Activated CD4-positive, alpha-beta T cell treated with anti-CD3 and anti-CD28 coated beads, Interleukin-2, amount 50 U/mL, for 48 hours (primary cell): ENCODE results near the gene CUTC.
"Not testable (repeated sequence)": the region's sequence is repeated elsewhere in the genome, so short reads cannot be mapped to it uniquely, and the experiment has no call there.

Experiments used
- DNase-seq, 2 experiments: peaks; one replicate each; pipeline ENCODE4 v3.0.0-alpha.2; 2020

Gene CUTC

DNA sequence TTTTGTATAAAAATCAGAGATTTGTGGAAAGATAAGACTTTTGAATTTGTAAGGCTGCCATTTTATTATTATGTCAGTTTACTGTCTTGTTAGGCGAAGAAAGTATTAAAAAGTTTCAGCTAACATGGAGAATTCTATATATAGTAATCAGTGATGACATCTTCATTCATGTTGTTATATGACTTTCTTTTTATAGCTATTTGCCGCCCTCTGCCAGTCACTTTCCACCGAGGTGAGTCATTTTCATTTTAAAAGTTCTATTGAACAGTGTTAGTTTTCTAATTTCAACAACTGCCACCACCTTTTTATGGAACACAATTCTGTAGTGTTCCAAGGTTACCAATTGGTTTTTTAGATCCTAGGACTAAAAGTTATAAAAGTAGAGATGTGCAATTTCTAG is 11.8 kb downstream of the CUTC start:
- DNase-seq: no peak

DNA sequence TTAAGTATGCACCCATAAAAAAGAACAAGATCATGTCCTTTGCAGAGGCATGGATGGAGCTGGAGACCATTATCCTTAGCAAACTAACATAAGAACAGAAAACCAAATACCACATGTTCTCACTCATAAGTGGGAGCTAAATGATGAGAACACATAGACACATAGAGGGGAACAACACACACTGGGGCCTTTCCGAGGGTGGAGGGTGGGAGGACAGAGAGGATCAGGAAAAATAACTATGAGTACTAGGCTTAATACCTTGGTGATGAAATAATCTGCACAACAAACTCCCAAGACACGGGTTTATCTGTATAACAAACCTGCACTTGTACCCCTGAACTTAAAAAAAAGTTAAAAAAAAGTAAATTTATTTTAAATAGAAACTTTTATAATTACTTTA is 14.1 kb downstream of the CUTC start:
- not testable (repeated sequence) for DNase-seq

DNA sequence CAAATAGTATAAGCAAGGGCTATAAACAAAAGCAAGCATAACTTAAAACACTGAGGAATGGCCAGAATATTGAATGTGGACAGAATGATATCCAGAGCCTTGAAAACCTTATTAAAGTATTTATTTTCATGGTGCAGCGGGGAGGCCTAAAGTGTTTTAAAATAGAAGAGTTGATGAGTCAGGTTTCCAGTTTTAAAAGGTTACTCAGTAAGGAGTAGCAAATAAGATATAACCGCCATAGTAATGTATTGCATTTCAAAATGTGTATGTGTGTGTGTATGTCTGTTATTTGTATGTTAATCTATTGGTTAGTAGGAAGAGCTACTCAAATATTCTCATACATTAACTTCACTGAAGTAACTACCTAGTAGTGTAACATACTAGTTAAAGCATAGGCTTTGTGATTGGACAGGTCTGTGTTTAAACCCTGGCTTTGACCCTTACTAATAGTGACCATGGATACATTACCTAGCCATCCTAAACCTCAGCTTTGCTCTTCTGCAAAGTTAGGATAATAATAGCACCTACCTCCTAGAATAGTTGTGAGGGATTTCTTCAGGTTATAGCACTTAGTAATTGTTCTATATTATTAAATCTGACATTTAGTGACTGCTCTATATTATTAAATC is 16.9 kb downstream of the CUTC start:
- DNase-seq: no peak

GRCh38 chr10:99750641-99751040 is 18.6 kb downstream of the CUTC start:
- no peak for DNase-seq

DNA sequence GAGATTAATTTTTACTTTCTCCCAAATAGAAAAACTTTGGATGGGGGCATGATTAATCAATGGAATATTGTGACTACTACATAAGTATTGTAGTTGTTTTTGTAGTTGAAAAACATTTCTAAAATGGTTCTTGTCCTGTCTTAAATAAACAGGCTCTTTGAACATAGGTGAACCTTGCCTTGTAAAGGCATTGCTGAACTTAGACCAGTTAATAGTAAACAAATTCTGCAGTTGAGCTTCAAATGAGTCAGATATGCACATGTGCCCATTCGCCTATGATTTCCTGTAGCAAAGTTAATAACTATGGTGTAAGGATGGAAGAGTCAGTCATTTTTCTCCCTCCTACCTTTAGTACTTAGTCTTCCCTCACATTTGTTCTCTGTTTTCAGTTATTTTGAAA is 22.6 kb downstream of the CUTC start:
- no peak for DNase-seq

DNA sequence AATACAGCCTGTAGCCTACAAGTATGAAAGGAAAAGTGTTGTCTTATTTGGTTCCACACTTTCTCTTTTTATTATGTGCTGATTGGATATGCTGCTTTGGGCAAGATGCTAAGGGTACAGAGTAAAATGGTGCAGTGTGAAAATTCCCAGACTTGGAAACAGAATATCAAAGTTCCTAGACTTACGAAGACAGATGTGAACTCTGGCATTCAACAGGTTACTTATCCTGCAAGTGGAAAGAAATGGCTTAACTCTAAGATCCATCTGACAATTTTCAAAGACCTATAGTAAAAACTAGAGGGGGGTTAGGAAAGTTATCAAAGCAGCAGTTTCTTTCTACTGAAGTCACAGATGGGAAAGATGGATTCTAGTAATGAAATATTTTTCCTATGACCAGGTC is 24.1 kb downstream of the CUTC start:
- DNase-seq: no peak

GRCh38 chr10:99758211-99758891 is 26.3 kb downstream of the CUTC start:
- DNase-seq: no peak

DNA sequence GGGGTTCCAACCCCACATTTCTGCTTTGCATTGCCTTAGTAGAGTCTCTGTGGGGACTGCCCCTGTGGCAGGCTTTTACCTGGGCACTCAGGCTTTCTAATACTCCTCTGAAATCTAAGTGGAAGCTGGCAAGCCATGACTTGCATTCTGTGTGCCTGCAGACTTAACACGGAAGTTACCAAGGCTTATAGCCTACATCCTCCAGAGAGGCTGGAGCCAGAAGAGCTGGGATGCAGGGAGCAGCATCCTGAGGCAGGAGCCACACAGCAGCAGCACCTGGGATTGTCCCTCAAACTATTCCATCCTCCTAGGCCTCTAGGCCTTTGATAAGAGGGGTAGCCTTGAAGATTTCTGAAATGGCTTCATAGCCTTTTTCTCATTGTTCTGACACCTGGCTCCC is 28.3 kb downstream of the CUTC start:
- DNase-seq: no peak

GRCh38 chr10:99761365-99761764 is 29.3 kb downstream of the CUTC start:
- DNase-seq: no peak

DNA sequence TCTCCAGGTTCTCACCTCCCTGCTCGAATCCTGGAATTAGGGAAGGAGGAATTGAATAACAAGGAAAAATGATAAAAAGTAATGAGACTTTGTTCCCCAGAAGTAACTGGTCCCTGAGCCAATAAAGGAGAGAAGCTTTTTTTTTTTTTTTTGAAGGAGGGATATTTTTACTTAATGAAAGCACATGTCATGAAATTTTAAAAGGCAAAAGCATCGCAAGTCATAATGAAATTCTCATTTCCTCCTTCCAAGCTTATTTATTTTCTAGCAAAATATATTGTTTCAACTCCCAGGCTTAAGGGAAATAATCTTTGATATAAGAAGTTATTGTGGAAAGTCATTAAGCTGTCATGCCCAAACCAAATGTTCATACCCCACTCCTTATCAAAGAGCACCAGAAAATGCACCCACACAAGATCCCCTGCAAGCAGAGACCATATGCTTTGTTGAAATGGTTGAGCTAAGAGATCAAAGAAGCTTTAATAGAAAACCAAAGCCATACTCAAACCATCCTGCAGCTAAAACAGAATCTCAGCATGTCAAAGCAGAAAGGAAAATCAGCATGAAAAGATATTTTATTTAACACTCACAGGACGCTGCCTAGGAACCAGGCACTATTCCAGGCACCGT is 33.8 kb downstream of the CUTC start:
- DNase-seq: no peak

GRCh38 chr10:99766302-99766681 is 34.3 kb downstream of the CUTC start:
- no peak for DNase-seq

GRCh38 chr10:99767901-99768300 is 35.9 kb downstream of the CUTC start:
- no peak for DNase-seq

DNA sequence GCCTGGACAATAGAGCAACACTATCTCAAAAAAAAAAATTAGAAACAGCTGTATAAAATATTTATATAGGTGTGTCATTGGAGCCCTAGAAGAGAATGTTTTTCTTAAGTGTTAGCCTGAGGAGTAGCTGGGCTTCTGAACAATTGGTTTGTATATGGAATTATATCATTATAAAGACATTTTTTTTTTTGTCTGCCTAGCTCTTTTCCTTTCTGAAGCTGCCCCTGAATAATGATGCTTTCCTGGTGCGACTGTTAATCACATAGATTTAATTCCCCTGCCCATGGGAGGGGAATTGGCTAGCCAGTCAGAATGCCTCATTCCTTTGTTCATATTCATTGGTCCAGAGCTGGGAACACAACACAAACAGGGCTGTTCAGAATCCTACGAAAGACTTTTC is 36.5 kb downstream of the CUTC start:
- DNase-seq: no peak

DNA sequence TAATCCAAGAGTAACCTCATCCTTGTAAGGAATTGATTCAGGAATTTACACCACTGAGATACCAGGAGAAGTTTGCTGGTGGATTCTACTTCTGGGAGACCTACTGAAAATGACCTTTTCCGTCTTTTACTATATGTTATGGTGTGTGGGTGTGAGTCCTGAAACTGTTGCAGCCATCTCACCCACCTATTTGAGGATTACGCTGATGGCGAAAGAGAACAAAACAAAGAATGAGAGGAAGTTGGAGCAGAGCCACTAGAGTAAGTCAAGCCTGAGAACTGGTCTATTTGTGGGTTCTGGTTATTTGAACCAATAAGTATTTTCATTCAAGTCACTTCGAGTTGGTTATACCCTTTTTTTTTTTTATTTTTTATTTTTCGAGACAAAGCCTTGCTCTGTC is 37.7 kb downstream of the CUTC start:
- no peak for DNase-seq

- no peak for DNase-seq
Measured at GRCh38 chr10:99770408-99771045, 38.5 kb downstream of the CUTC start.

DNA sequence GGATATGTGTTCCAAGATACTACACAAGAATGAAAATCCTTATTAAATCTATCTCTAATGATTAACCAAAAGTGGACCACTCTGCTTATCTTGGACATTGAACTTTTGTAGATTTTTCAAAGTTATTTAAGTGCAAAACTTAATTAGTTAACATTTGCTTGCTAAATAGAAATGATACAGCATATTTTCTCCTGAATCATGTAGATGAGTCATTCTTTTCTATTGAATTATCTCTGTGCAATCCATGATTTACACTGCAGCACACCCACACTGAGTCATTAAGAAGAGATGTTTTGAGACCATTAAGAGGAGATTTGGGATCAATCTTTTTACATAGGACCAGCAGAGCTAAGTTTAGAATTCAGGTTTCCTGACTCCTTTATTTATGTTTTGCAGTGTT is 43.8 kb downstream of the CUTC start:
- DNase-seq: no peak

GRCh38 chr10:99777918-99778714 is 46.1 kb downstream of the CUTC start:
- no peak for DNase-seq

- DNase-seq: no peak
Measured at GRCh38 chr10:99779335-99779734, 47.3 kb downstream of the CUTC start.

DNA sequence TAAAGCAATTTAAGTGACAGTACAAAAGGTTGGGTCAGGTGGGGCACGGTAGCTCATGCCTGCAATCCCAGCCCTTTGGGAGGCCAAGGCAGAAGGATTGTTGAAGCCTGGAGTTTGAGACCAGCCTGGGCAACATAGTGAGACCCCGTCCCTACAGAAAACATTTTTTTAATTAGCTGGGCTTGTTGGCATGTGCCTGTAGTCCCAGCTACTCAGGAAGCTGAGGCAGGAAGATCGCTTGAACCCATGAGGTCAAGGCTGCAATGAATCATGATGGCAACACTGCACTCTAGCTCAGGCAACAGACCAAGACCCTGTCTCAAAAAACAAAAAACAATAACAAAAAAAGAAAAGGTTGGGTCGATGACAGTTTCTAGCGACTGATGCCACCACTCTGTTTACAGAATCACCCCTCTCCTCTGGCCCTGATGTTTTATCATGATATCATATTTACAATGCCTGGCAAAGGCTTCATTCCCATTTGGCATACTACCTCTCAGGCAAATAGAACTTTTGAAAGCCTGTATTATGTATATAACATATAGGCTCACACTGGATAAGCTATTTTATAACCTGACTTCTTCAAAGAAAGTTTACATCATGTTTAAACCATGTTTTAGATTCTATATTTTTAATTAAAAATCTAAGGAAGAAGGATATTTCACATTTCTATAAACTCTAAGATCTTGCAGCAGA is 49.8 kb downstream of the CUTC start:
- DNase-seq: no peak

DNA sequence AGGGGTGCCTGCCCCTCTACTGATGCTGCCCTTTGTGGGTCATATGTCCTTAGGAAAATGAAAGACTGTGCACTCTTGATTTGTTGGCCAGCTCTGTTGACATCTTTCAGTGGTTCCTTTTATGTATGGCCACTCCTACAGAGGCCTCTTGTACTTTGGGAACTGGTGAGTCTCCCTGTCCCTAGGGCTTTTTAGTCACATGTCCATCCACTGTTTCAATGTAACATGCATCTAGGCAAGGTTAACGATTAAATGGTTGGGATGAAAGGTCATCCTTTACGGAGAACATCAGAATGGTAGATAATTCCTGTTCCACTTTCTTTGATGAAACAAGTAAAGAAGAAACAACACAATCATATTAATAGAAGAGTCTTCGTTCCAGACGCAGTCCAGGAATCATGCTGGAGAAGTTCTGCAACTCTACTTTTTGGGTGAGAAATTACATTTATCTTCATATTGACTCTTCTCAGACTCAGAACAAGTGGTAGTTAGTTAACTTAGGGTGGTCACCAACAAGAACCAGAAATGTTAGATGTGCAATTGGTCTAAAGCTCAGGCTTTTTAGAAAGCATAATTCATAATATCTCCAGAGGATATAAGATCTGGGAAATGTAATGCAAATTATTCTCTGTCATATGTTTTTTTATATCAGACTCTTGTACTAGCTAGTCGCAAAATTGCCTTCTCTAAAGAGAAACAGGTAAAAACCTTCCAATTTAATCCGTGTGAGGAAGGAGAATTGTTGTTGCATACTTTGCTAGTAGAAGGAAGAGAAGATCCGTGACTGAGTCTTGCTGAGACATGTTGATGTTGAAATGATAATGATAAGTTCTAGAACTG is 50.6 kb downstream of the CUTC start, which contains the start of gene ABCC2:
Gene ABCC2, plus strand, starts transcription at position 194 of the 840 bp plus-strand sequence. Its CDS starts 205 bp downstream, at position 399.
- no peak for DNase-seq

DNA sequence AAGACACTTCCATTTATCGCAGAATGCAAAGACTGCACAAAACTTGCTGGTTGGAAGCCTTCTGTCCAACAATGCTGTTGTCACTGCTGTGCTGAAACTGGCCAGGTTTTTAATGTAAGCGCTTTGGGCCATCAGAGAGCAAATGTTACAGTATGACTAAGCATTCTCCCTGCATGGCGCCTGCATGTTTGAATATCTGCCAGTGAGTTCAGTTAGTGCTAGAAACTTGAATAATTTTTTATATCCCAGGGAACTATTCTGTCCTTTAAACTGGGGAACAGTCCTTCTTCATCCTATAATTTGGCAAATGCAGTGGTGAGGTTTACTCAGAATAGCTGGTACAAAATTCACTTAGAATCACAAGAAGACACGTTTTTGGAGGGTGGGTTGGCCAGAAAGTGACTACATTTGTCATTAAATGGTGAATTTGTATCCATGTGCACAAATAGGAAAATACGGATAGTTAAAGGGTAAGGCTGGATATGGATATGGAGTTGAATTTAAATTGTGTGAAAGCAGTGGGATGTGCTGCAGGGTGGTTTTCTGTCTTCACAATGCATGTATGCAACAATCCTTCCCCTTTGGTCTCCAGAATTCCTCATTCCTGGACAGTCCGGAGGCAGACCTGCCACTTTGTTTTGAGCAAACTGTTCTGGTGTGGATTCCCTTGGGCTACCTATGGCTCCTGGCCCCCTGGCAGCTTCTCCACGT is 52.1 kb downstream of the CUTC start:
- no peak for DNase-seq
